CD14-positive monocyte (primary cell): Measurements from ENCODE around the gene MYO16. TPM values are rescaled to one million over a fixed set of nuclear protein-coding genes. Genes with fewer than 3 reads are reported as not detected.

Experiments used
- DNase-seq, 3 donors: peaks; one replicate each; pipeline ENCODE4 v3.0.0-alpha.2; 2011 to 2022
- H2AFZ ChIP-seq: 2 replicates; pipeline ENCODE4 v1.6.0; 2012; ENCODE audit warnings: mild to moderate bottlenecking, low read depth, low read length, inconsistent platforms; ENCODE audit not compliant: insufficient read depth, poor library complexity, severe bottlenecking
- H3K27ac ChIP-seq, 2 donors: 1 replicate in 1 of 2; 2 replicates in 1 of 2; pipeline ENCODE4 v1.5.1; 2012 to 2013; ENCODE audit warnings: low read length in 2 of 2, control low read depth in 1 of 2, inconsistent platforms in 1 of 2, low read depth in 1 of 2, mild to moderate bottlenecking in 1 of 2
- H3K27me3 ChIP-seq, 2 donors: one replicate each; pipeline versions ENCODE4 v1.6.0 to v1.6.1; 2011 to 2013; ENCODE audit warnings: low read length in 2 of 2; ENCODE audit not compliant: control insufficient read depth in 2 of 2, insufficient read depth in 2 of 2
- H3K36me3 ChIP-seq, 2 donors: replicated peaks in 1 of 2; 1 replicate in 1 of 2; 2 replicates in 1 of 2; pipeline versions ENCODE4 v1.5.1 to v1.6.1; 2012 to 2013; ENCODE audit warnings: low read length in 2 of 2, control low read depth in 1 of 2, inconsistent platforms in 1 of 2, mild to moderate bottlenecking in 1 of 2; ENCODE audit not compliant: insufficient read depth in 2 of 2, control insufficient read depth in 1 of 2
- H3K4me1 ChIP-seq, 2 donors: 1 replicate in 1 of 2; 2 replicates in 1 of 2; pipeline versions ENCODE4 v1.5.1 to v1.6.1; 2012 to 2013; ENCODE audit warnings: low read length in 2 of 2, control low read depth in 1 of 2, inconsistent platforms in 1 of 2, mild to moderate bottlenecking in 1 of 2, moderate library complexity in 1 of 2; ENCODE audit not compliant: insufficient read depth in 2 of 2, control insufficient read depth in 1 of 2
- H3K4me2 ChIP-seq: replicated peaks from 2 replicates; pipeline ENCODE3; 2012; ENCODE audit warnings: low read length, moderate library complexity, mild to moderate bottlenecking; ENCODE audit not compliant: poor library complexity, severe bottlenecking; ENCODE audit errors: extremely low read depth
- H3K4me3 ChIP-seq, 3 experiments: fragments of 200-600 bp in 1 of 3; sonication (generic) in 1 of 3; replicated peaks in 1 of 3; 1 replicate in 2 of 3; 2 replicates in 1 of 3; pipeline ENCODE4 v1.5.1; 2011 to 2013; ENCODE audit warnings: low read length in 3 of 3, mild to moderate bottlenecking in 3 of 3, control low read depth in 2 of 3, low read depth in 2 of 3, inconsistent platforms in 1 of 3, moderate library complexity in 1 of 3
- H3K79me2 ChIP-seq: 2 replicates; pipeline ENCODE4 v1.6.0; 2012; ENCODE audit warnings: mild to moderate bottlenecking, control low read depth, inconsistent platforms, low read length, moderate library complexity; ENCODE audit not compliant: insufficient read depth
- H3K9ac ChIP-seq: 2 replicates; pipeline ENCODE4 v1.6.0; 2017; ENCODE audit warnings: low read length, mild to moderate bottlenecking; ENCODE audit not compliant: insufficient read depth, poor library complexity, severe bottlenecking
- H3K9me3 ChIP-seq, 2 donors: replicated peaks in 1 of 2; 1 replicate in 1 of 2; 2 replicates in 1 of 2; pipeline versions ENCODE4 v1.5.1 to v1.6.1; 2012 to 2013; ENCODE audit warnings: low read length in 2 of 2, control low read depth in 1 of 2; ENCODE audit not compliant: control insufficient read depth in 1 of 2, insufficient read depth in 1 of 2
- H4K20me1 ChIP-seq: 2 replicates; pipeline ENCODE4 v1.6.0; 2012; ENCODE audit warnings: mild to moderate bottlenecking, low read length, control low read depth, moderate library complexity; ENCODE audit not compliant: insufficient read depth
- H3K27ac Mint-ChIP-seq, 7 donors: one replicate each; pipeline ENCODE4 v1.8.0; 2020; ENCODE audit warnings: mild to moderate bottlenecking in 7 of 7, mixed read lengths in 7 of 7, moderate library complexity in 6 of 7, inconsistent platforms in 2 of 7
- H3K27me3 Mint-ChIP-seq, 3 donors: one replicate each; pipeline ENCODE4 v1.8.0; 2021 to 2022; ENCODE audit warnings: low read depth in 3 of 3, mild to moderate bottlenecking in 3 of 3, mixed read lengths in 3 of 3, moderate library complexity in 3 of 3, inconsistent platforms in 1 of 3
- H3K36me3 Mint-ChIP-seq, 2 donors: one replicate each; pipeline ENCODE4 v1.8.0; 2020; ENCODE audit warnings: mixed read lengths in 2 of 2, inconsistent platforms in 1 of 2, mild to moderate bottlenecking in 1 of 2
- H3K4me1 Mint-ChIP-seq: one replicate; pipeline ENCODE4 v1.8.0; 2020; ENCODE audit warnings: mild to moderate bottlenecking, mixed read lengths
- H3K4me3 Mint-ChIP-seq, 2 donors: one replicate each; pipeline ENCODE4 v1.8.0; 2020; ENCODE audit warnings: mild to moderate bottlenecking in 2 of 2, mixed read lengths in 2 of 2, moderate library complexity in 1 of 2
- H3K9me3 Mint-ChIP-seq, 7 donors: one replicate each; pipeline ENCODE4 v1.8.0; 2020 to 2022; ENCODE audit warnings: mixed read lengths in 7 of 7, mild to moderate bottlenecking in 6 of 7, moderate library complexity in 6 of 7, inconsistent platforms in 2 of 7
- CTCF ChIP-seq: fragments of 200-600 bp; IDR thresholded peaks from one replicate; pipeline ENCODE4 v1.8.0; 2022; ENCODE audit warnings: antibody characterized with exemption, mild to moderate bottlenecking
- WGBS: methylation state at CpG from one replicate; pipeline ENCODE4 v1.1.5; 2013; ENCODE audit warnings: missing lambda C conversion rate; ENCODE audit not compliant: insufficient coverage; 5-methylcytosine and 5-hydroxymethylcytosine counted together
- intact Hi-C, 2 donors: fragments of 100-400 bp; cut with micrococcal nuclease; formaldehyde crosslinking; loops; one replicate each; pipeline versions ENCODE4 v1.15.0 to v1.15.1; 2023
- polyA plus RNA-seq, 3 donors: library from polyadenylated mRNA; depleted of rRNA in 1 of 3; unstranded in 2 of 3; stranded (reverse) in 1 of 3; fragments of 300-500 nt in 2 of 3; fragments of >200 nt in 1 of 3; fragmentation: Illumina TruSeq in 2 of 3; gene quantifications; 1 replicate in 2 of 3; 2 replicates in 1 of 3; pipeline ENCODE4 v1.2.3, GENCODE V29; 2012 to 2021

MYO16 gene
- polyA plus RNA-seq, 3 donors: not detected

GRCh38 chr13:109182777-109183465 is 553.5 kb downstream of the MYO16 start:
- no peak overlapping the region for H3K27ac ChIP-seq
- H4K20me1 ChIP-seq: no peaks in the 10 kb centered on the region
- no peak overlapping the region for H3K9ac ChIP-seq
- DNase-seq: no peak
- Mint-ChIP-seq H3K4me1 (no peaks in the 10 kb centered on the region), H3K27me3 (peaks cover 3 to 14% (median 10%) of the 10 kb centered on the region in 3 donors), H3K27ac (peak overlapping the region in 1 of 7 donors; percentile 57), H3K4me3 (no peak overlapping the region), H3K9me3 (no peaks in the 10 kb centered on the region), H3K36me3 (no peaks in the 10 kb centered on the region)
- intact Hi-C loops: no loop called here
- no peaks in the 10 kb centered on the region for H3K4me1 ChIP-seq
- no peak overlapping the region for H2AFZ ChIP-seq
- no peaks in the 10 kb centered on the region for H3K9me3 ChIP-seq
- no peak overlapping the region for H3K4me2 ChIP-seq
- no peak for TF ChIP-seq CTCF
- no peak overlapping the region for H3K4me3 ChIP-seq
- H3K36me3 ChIP-seq: no peaks in the 10 kb centered on the region
- WGBS: 77% methylated on average over 8 of the region's 11 CpGs
- H3K79me2 ChIP-seq: no peaks in the 10 kb centered on the region
- H3K27me3 ChIP-seq: peaks cover 0 to 5% of the 10 kb centered on the region in 2 donors

GRCh38 chr13:109191413-109191812 is 562.0 kb downstream of the MYO16 start:
- Histone ChIP-seq H3K9ac (no peak overlapping the region), H4K20me1 (no peaks in the 10 kb centered on the region), H3K4me3 (no peak overlapping the region), H3K9me3 (no peaks in the 10 kb centered on the region), H3K4me1 (no peaks in the 10 kb centered on the region), H3K4me2 (no peak overlapping the region), H2AFZ (no peak overlapping the region), H3K27me3 (peaks cover 2 to 3% of the 10 kb centered on the region in 2 donors), H3K27ac (no peak overlapping the region), H3K79me2 (no peaks in the 10 kb centered on the region), H3K36me3 (no peaks in the 10 kb centered on the region)
- Mint-ChIP-seq H3K27me3 (peaks cover 9 to 18% (median 11%) of the 10 kb centered on the region in 3 donors), H3K36me3 (no peaks in the 10 kb centered on the region), H3K4me3 (no peak overlapping the region), H3K27ac (no peak overlapping the region), H3K4me1 (no peaks in the 10 kb centered on the region), H3K9me3 (peaks cover 0 to 5% (median 0%) of the 10 kb centered on the region in 7 donors)
- DNase-seq: no peak
- no peak for TF ChIP-seq CTCF
- intact Hi-C loops: no loop called here
- WGBS: 88% methylated on average over 2 of the region's 3 CpGs
